Endothelial cell of umbilical vein (primary cell): ENCODE measurements around the gene SHROOM2. TPM values are rescaled to one million over a fixed set of nuclear protein-coding genes. Genes with fewer than 3 reads are reported as not detected.

Experiments
- BruUV-seq: library from RNA; stranded (reverse); fragments of 400-500 nt; replicated peaks from 2 replicates; lab custom pipeline; 2021; lab: Mats Ljungman, UMichigan
- CTCF ChIA-PET: fragments of 300-600, 350-600 bp; sonication (Branson Sonifier 250); formaldehyde crosslinking; loops from one replicate; lab custom pipeline; 2021; ENCODE audit warnings: antibody characterized with exemption, inconsistent platforms; lab: Charles Lee
- POLR2A ChIA-PET: fragments of 300-600, 350-600 bp; sonication (Branson Sonifier 250); formaldehyde crosslinking; loops from one replicate; lab custom pipeline; 2021; ENCODE audit warnings: antibody characterized with exemption, inconsistent platforms; lab: Charles Lee
- DNase-seq: peaks from one replicate; pipeline ENCODE4 v3.0.0-alpha.2; 2011; ENCODE audit warnings: low read depth, low spot score
- FAIRE-seq: peaks from 2 replicates; lab custom pipeline; 2011; peaks lifted over from hg19 to GRCh38; lab: Jason Lieb, UNC
- H2AFZ ChIP-seq: 2 replicates; pipeline ENCODE4 v1.6.0; 2012; ENCODE audit warnings: low read depth, low read length, control low read depth, inconsistent platforms
- H3K27ac ChIP-seq: 2 replicates; pipeline ENCODE4 v1.5.1; 2011; ENCODE audit warnings: low read depth, mild to moderate bottlenecking, control low read depth, low read length, moderate library complexity; ENCODE audit not compliant: insufficient read depth
- H3K27me3 ChIP-seq, 2 experiments: 2 replicates each; pipeline versions ENCODE4 v1.6.0 to v1.6.1; 2011; ENCODE audit warnings: low read length in 2 of 2, mixed read lengths in 1 of 2; ENCODE audit not compliant: control insufficient read depth in 2 of 2, insufficient read depth in 2 of 2
- H3K36me3 ChIP-seq, 2 experiments: 2 replicates in 1 of 2; 3 replicates in 1 of 2; pipeline ENCODE4 v1.5.1; 2011; ENCODE audit warnings: low read length in 2 of 2, mild to moderate bottlenecking in 1 of 2, moderate library complexity in 1 of 2; ENCODE audit not compliant: control insufficient read depth in 2 of 2, insufficient read depth in 2 of 2; ENCODE audit errors: extremely low read depth in 1 of 2
- H3K4me1 ChIP-seq: 3 replicates; pipeline ENCODE4 v1.5.1; 2011; ENCODE audit warnings: mild to moderate bottlenecking, low read length; ENCODE audit not compliant: control insufficient read depth, insufficient read depth; ENCODE audit errors: extremely low read depth
- H3K4me2 ChIP-seq: 2 replicates; pipeline ENCODE4 v1.6.1; 2011; ENCODE audit warnings: low read length, control low read depth, mixed read lengths; ENCODE audit not compliant: insufficient read depth
- H3K4me3 ChIP-seq, 3 experiments: fragments of 200-600 bp in 1 of 3; sonication (generic), shearing (Covaris generic) in 1 of 3; replicated peaks in 1 of 3; 2 replicates each; pipeline ENCODE4 v1.5.1; 2011 to 2016; ENCODE audit warnings: control low read depth in 3 of 3, low read length in 3 of 3, mild to moderate bottlenecking in 2 of 3, inconsistent platforms in 1 of 3, low read depth in 1 of 3, moderate library complexity in 1 of 3; ENCODE audit not compliant: insufficient read depth in 1 of 3
- H3K79me2 ChIP-seq: 2 replicates; pipeline ENCODE4 v1.6.0; 2012; ENCODE audit warnings: low read length, inconsistent platforms; ENCODE audit not compliant: control insufficient read depth, insufficient read depth
- H3K9ac ChIP-seq: replicated peaks from 2 replicates; pipeline ENCODE3; 2011; ENCODE audit warnings: low read length, control low read depth; ENCODE audit not compliant: insufficient read depth; ENCODE audit errors: extremely low read depth
- H3K9me1 ChIP-seq: replicated peaks from 3 replicates; pipeline ENCODE4 v1.6.0; 2011; ENCODE audit warnings: mild to moderate bottlenecking, low read length; ENCODE audit not compliant: control insufficient read depth, insufficient read depth; ENCODE audit errors: extremely low read depth
- H3K9me3 ChIP-seq: replicated peaks from 2 replicates; pipeline ENCODE4 v1.5.1; 2012; ENCODE audit warnings: low read length, inconsistent platforms; ENCODE audit not compliant: control insufficient read depth, insufficient read depth
- H4K20me1 ChIP-seq: replicated peaks from 2 replicates; pipeline ENCODE3; 2011; ENCODE audit warnings: mild to moderate bottlenecking, low read length; ENCODE audit not compliant: control insufficient read depth, insufficient read depth; ENCODE audit errors: extremely low read depth
- CTCF ChIP-seq, 2 donors: IDR thresholded peaks; 1 replicate in 1 of 2; 2 replicates in 1 of 2; pipeline ENCODE4 v1.5.1; 2011; ENCODE audit warnings: low read length in 2 of 2, mild to moderate bottlenecking in 2 of 2, moderate library complexity in 2 of 2, control low read depth in 1 of 2, inconsistent platforms in 1 of 2, low read depth in 1 of 2; ENCODE audit not compliant: insufficient read depth in 1 of 2; ENCODE audit errors: extremely low read depth in 1 of 2
- EZH2 ChIP-seq: IDR thresholded peaks from 2 replicates; pipeline ENCODE4 v1.6.1; 2012; ENCODE audit warnings: borderline replicate concordance, low read depth, mild to moderate bottlenecking, moderate library complexity, low read length, inconsistent platforms; ENCODE audit not compliant: severe bottlenecking
- FOS ChIP-seq: IDR thresholded peaks from 2 replicates; pipeline ENCODE4 v1.6.1; 2011; ENCODE audit warnings: mild to moderate bottlenecking, low read length, moderate library complexity, borderline replicate concordance; ENCODE audit not compliant: insufficient read depth
- GATA2 ChIP-seq: IDR thresholded peaks from 2 replicates; pipeline ENCODE4 v1.7.0; 2011; ENCODE audit warnings: low read depth, mild to moderate bottlenecking, moderate library complexity, mixed read lengths, low read length; ENCODE audit not compliant: insufficient read length, insufficient read depth
- JUN ChIP-seq: IDR thresholded peaks from 2 replicates; pipeline ENCODE4 v1.6.1; 2011; ENCODE audit warnings: borderline replicate concordance, low read depth; ENCODE audit not compliant: insufficient read length, insufficient read depth
- MYC ChIP-seq: IDR thresholded peaks from one replicate; pipeline ENCODE4 v1.6.1; 2011; ENCODE audit warnings: mild to moderate bottlenecking, low read depth, low read length
- POLR2A ChIP-seq: IDR thresholded peaks from 2 replicates; pipeline ENCODE4 v1.6.1; 2012; ENCODE audit warnings: low read depth, mild to moderate bottlenecking, control low read depth, low read length
- POLR2AphosphoS5 ChIP-seq: IDR thresholded peaks from 2 replicates; pipeline ENCODE4 v1.6.1; 2012; ENCODE audit warnings: low read depth, mild to moderate bottlenecking, control low read depth, low read length, moderate library complexity; ENCODE audit not compliant: insufficient read depth
- dilution Hi-C: fragments of 300-500 bp; cut with MboI; formaldehyde crosslinking; loops from one replicate; pipeline ENCODE4 v1.15.0; 2019; ENCODE audit warnings: low sequenced_read_pairs; ENCODE audit not compliant: extremely low pct_ligation_motif_present
- intact Hi-C: fragments of 100-400 bp; cut with micrococcal nuclease; formaldehyde crosslinking; loops from one replicate; pipeline ENCODE4 v1.10.0; 2022
- polyA plus RNA-seq, 4 experiments: library from polyadenylated mRNA; depleted of rRNA in 3 of 4; stranded (reverse) in 3 of 4; unstranded in 1 of 4; fragments of >200 nt; gene quantifications; 2 replicates each; pipeline versions ENCODE4 v1.2.1 to v1.2.3, GENCODE V29; 2011 to 2012; ENCODE audit warnings: missing spikeins in 1 of 4
- total RNA-seq: library from RNA; stranded (reverse); gene quantifications from 2 replicates; pipeline ENCODE4 v1.2.3, GENCODE V29; 2021

The SHROOM2 gene
- total and polyA plus RNA-seq, 2 donors (not counting 3 experiments of a cell fraction or from before 2014, with no cell fraction given) = 3.7 to 11.8 TPM

- Histone ChIP-seq H4K20me1 (no peaks in the 10 kb centered on the region), H3K4me1 (peaks cover 21% of the 10 kb centered on the region), H3K27me3 (no peaks in the 10 kb centered on the region), H3K4me2 (no peak overlapping the region), H3K9ac (no peak overlapping the region), H3K27ac (no peak overlapping the region), H2AFZ (no peak overlapping the region), H3K9me3 (no peaks in the 10 kb centered on the region), H3K4me3 (no peak overlapping the region), H3K36me3 (no peaks in the 10 kb centered on the region), H3K9me1 (no peaks in the 10 kb centered on the region), H3K79me2 (no peaks in the 10 kb centered on the region)
- FAIRE-seq = no peak
- BruUV-seq = no TSS peak
- no peak for TF ChIP-seq POLR2A
- TF ChIP-seq MYC = no peak
- TF ChIP-seq FOS = no peak
- TF ChIP-seq POLR2AphosphoS5 = no peak
- TF ChIP-seq JUN = no peak
- TF ChIP-seq GATA2 = no peak
- no peak for TF ChIP-seq EZH2
- no peak for TF ChIP-seq CTCF (IDR thresholded peaks at IDR 0.05; ENCODE audit: extremely low read depth in 1 of 2, insufficient read depth in 1 of 2, low read depth in 1 of 2, low read length in 2 of 2)
- DNase-seq = no peak
- intact Hi-C loops (loop anchor here (10.0 kb wide), 1 partner anchor 389 kb away; the partner anchor contains the start of gene TBL1X), dilution Hi-C loops (no loop called here)
- POLR2A ChIA-PET = no interaction called here
- CTCF ChIA-PET = no interaction called here
Measured at GRCh38 chrX:9853307-9853706, 67.1 kb downstream of the SHROOM2 start.
